ENCODE data around the gene CARHSP1.

CARHSP1 gene

GRCh38 chr16:8862309-8863130, 6.3 kb downstream of the CARHSP1 start:
- DNase-seq (ENCODE audit: low spot score), result no peak
- TF ChIP-seq CTCF (IDR thresholded peaks at IDR 0.05; ENCODE audit: extremely low read depth, missing control alignments), result no peak

GRCh38 chr16:8861563-8862308, 7.1 kb downstream of the CARHSP1 start:
- no peak for TF ChIP-seq CTCF (IDR thresholded peaks at IDR 0.05; ENCODE audit: extremely low read depth, missing control alignments)
- no peak for DNase-seq (ENCODE audit: low spot score)

GRCh38 chr16:8859913-8860881, 8.6 kb downstream of the CARHSP1 start:
- no peak for TF ChIP-seq CTCF (IDR thresholded peaks at IDR 0.05; ENCODE audit: extremely low read depth, missing control alignments)
- DNase-seq (ENCODE audit: low spot score), result no peak

GRCh38 chr16:8858994-8859912, 9.6 kb downstream of the CARHSP1 start:
- no peak for TF ChIP-seq CTCF (IDR thresholded peaks at IDR 0.05; ENCODE audit: extremely low read depth, missing control alignments)
- DNase-seq (ENCODE audit: low spot score), result no peak

- DNase-seq (ENCODE audit: low spot score), result no peak
- TF ChIP-seq CTCF (IDR thresholded peaks at IDR 0.05; ENCODE audit: extremely low read depth, missing control alignments), result no peak
Observed at GRCh38 chr16:8855972-8856371, 12.8 kb downstream of the CARHSP1 start.

GRCh38 chr16:8855051-8855786, 13.6 kb downstream of the CARHSP1 start:
- no peak for DNase-seq (ENCODE audit: low spot score)
- TF ChIP-seq CTCF (IDR thresholded peaks at IDR 0.05; ENCODE audit: extremely low read depth, missing control alignments), result no peak

Measured in GM20000 (cell line).